Measurements from ENCODE around the gene C9.

Gene C9

GRCh38 chr5:39257554-39257953, 106.7 kb downstream of the C9 start:
- H3K36me3 ChIP-seq: no peaks in the 10 kb centered on the region
- no peak overlapping the region for H3K4me3 ChIP-seq
- H3K9me3 ChIP-seq: no peaks in the 10 kb centered on the region
- H3K4me1 ChIP-seq: no peaks in the 10 kb centered on the region
- intact Hi-C loops (cut with DNase I; ENCODE audit: low total_unique reads): no loop called here
- no peaks in the 10 kb centered on the region for H3K27me3 ChIP-seq
- TF ChIP-seq CTCF (IDR thresholded peaks at IDR 0.05): no peak
- H3K27ac ChIP-seq: no peak overlapping the region
- no peak for DNase-seq

DNA sequence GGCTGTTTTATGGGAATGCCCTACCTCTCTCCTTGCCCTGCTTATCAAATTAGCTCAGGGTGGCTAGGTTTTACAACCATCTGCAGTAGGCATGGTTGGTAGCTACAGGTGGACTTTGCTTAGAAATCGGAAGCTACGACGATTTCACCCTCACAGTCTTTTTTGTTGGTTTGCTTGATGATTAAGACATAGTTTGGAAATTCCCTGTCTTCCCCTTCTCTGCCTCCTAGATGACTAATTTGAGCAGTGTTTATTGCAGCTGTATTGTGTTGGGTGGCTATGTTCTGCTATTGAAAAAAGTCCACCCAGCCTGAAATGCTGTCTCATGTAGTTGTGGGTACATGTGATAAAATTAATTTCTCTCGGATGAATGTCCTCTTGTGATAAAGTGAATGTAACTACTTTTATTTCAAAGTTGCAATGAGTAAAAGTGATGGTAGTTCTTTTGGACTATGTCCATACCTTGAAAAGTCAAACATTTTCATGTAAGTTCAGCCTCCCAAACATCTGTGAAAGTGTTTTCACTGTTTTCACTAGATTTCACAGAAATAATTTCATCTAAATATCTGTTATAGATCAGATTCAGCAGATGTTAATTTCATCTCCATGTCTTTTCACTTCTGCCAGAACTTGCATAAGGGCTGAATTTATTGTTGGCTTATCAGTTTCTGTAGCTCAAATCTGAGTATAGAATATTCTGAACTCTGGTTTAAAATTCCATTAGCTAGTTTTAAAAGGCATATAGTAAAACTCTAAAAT, 107.6 kb downstream of the C9 start:
- DNase-seq: no peak
- Histone ChIP-seq H3K27me3 (no peaks in the 10 kb centered on the region), H3K9me3 (no peaks in the 10 kb centered on the region), H3K36me3 (no peaks in the 10 kb centered on the region), H3K4me3 (no peak overlapping the region), H3K27ac (no peak overlapping the region), H3K4me1 (no peaks in the 10 kb centered on the region)
- intact Hi-C loops (cut with DNase I; ENCODE audit: low total_unique reads): no loop called here
- TF ChIP-seq CTCF (IDR thresholded peaks at IDR 0.05): no peak

DNA sequence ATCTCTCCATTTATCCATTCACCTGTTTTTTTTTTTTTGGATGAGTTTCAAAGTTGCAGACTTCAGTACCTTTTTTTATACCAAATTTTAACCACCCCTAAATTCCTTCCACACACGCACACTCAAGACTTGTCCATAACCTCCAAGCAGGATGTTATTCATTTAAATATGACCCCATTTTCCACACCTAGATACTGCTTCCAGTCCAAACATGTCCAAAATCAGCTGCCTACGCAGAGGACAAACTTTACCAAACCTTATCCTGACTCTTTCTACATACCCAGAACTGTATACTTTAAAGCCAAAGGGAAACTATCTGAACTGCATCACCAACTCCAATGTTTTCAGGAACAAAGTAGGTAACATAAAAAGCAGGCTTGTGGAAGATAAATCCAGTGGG, 108.9 kb downstream of the C9 start:
- no peak for DNase-seq
- no peaks in the 10 kb centered on the region for H3K9me3 ChIP-seq
- no peaks in the 10 kb centered on the region for H3K4me1 ChIP-seq
- no peaks in the 10 kb centered on the region for H3K27me3 ChIP-seq
- no peaks in the 10 kb centered on the region for H3K36me3 ChIP-seq
- no peak for TF ChIP-seq CTCF (IDR thresholded peaks at IDR 0.05)
- H3K4me3 ChIP-seq: no peak overlapping the region
- intact Hi-C loops (cut with DNase I; ENCODE audit: low total_unique reads): no loop called here
- H3K27ac ChIP-seq: no peak overlapping the region

- H3K27me3 ChIP-seq: no peaks in the 10 kb centered on the region
- intact Hi-C loops (cut with DNase I; ENCODE audit: low total_unique reads): no loop called here
- H3K4me3 ChIP-seq: no peak overlapping the region
- H3K9me3 ChIP-seq: no peaks in the 10 kb centered on the region
- no peak overlapping the region for H3K27ac ChIP-seq
- H3K36me3 ChIP-seq: no peaks in the 10 kb centered on the region
- DNase-seq: no peak
- TF ChIP-seq CTCF (IDR thresholded peaks at IDR 0.05): no peak
- no peaks in the 10 kb centered on the region for H3K4me1 ChIP-seq
These were observed 109.6 kb downstream of the C9 start for GRCh38 chr5:39254671-39255070.

GRCh38 chr5:39253196-39253595, 111.1 kb downstream of the C9 start:
- Histone ChIP-seq H3K4me3 (no peak overlapping the region), H3K27me3 (no peaks in the 10 kb centered on the region), H3K27ac (no peak overlapping the region), H3K4me1 (no peaks in the 10 kb centered on the region), H3K36me3 (no peaks in the 10 kb centered on the region), H3K9me3 (no peaks in the 10 kb centered on the region)
- intact Hi-C loops (cut with DNase I; ENCODE audit: low total_unique reads): no loop called here
- no peak for DNase-seq
- TF ChIP-seq CTCF (IDR thresholded peaks at IDR 0.05): no peak

Measured in tibial artery (tissue), 4 donors.